A549 (cell line): ENCODE data around the gene VAMP1.

Source experiments
- CHD4 ChIP-seq: fragments of 200-600 bp; sonication (generic); IDR thresholded peaks from 2 replicates; pipeline ENCODE4 v1.6.1; 2016; ENCODE audit warnings: antibody characterized with exemption, mild to moderate bottlenecking, borderline replicate concordance
- MYC ChIP-seq: IDR thresholded peaks from 2 replicates; pipeline ENCODE4 v1.6.1; 2012; ENCODE audit warnings: mild to moderate bottlenecking, inconsistent platforms, low read length, improper control_type of control experiment, borderline replicate concordance
- POLR2A ChIP-seq: IDR thresholded peaks from 2 replicates; pipeline ENCODE4 v1.6.1; 2012; ENCODE audit warnings: mild to moderate bottlenecking, low read length
- TF ChIP-seq, protein P1 (sequence below): fragments of >200 bp; sonication (Bioruptor Twin); formaldehyde crosslinking; IDR thresholded peaks from 3 replicates; pipeline ENCODE4 v1.5.1; 2016

DNA sequence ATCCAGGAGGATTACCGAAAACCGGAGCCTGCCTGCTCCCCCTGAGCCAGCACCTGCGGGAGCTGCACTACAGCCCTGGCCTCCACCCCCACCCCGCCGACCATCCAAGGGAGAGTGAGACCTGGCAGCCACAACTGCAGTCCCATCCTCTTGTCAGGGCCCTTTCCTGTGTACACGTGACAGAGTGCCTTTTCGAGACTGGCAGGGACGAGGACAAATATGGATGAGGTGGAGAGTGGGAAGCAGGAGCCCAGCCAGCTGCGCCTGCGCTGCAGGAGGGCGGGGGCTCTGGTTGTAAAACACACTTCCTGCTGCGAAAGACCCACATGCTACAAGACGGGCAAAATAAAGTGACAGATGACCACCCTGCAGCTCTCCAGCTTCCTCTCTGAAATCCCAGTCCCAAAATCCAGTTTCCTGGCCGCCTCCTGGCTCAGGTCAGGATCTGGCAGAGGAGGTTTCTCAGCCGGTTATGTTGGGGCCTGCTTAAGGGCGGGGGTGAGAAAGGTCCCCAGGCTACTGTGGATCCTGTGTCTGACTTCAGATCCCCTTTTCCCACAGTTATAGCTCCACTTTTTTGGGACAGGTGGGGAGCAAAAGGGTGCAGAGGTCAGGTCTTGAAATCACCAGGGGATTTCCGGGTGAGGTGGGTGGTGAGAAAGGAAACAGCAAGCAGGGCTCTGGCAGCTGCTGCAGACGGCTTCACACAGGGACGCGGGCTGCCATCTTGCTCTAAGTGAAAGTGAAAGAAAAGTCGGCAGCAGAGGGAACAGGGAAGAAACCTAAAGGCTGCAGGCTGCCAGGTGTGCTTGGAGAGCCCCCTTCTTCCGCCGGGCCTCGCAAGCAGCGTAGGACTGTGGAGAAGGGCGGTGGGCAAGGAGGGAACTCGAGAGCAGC is 18.9 kb downstream of the VAMP1 start, which contains the start of gene TAPBPL:
- TF ChIP-seq POLR2A (peak; percentile 22; the same call in 1 of the 2 replicates), MYC (no peak), CHD4 (no peak)
- TF ChIP-seq, protein P1, sequence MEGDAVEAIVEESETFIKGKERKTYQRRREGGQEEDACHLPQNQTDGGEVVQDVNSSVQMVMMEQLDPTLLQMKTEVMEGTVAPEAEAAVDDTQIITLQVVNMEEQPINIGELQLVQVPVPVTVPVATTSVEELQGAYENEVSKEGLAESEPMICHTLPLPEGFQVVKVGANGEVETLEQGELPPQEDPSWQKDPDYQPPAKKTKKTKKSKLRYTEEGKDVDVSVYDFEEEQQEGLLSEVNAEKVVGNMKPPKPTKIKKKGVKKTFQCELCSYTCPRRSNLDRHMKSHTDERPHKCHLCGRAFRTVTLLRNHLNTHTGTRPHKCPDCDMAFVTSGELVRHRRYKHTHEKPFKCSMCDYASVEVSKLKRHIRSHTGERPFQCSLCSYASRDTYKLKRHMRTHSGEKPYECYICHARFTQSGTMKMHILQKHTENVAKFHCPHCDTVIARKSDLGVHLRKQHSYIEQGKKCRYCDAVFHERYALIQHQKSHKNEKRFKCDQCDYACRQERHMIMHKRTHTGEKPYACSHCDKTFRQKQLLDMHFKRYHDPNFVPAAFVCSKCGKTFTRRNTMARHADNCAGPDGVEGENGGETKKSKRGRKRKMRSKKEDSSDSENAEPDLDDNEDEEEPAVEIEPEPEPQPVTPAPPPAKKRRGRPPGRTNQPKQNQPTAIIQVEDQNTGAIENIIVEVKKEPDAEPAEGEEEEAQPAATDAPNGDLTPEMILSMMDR, result no peak
